ENCODE measurements around the gene TBC1D19.

Gene TBC1D19

GRCh38 chr4:26713563-26714151, 129.8 kb downstream of the TBC1D19 start:
- DNase-seq (ENCODE audit: low read depth) = no peak
- no peak overlapping the region for H3K4me3 ChIP-seq (ENCODE audit: low read depth, low read length)
- TF ChIP-seq CTCF (IDR thresholded peaks at IDR 0.05; ENCODE audit: control insufficient read depth, extremely low read depth, insufficient read depth) = no peak

GRCh38 chr4:26715636-26716242, 131.9 kb downstream of the TBC1D19 start:
- TF ChIP-seq CTCF (IDR thresholded peaks at IDR 0.05; ENCODE audit: control insufficient read depth, extremely low read depth, insufficient read depth) = no peak
- no peak overlapping the region for H3K4me3 ChIP-seq (ENCODE audit: low read depth, low read length)
- DNase-seq (ENCODE audit: low read depth) = no peak

GRCh38 chr4:26717332-26717731, 133.4 kb downstream of the TBC1D19 start:
- DNase-seq (ENCODE audit: low read depth) = no peak
- no peak overlapping the region for H3K4me3 ChIP-seq (ENCODE audit: low read depth, low read length)
- no peak for TF ChIP-seq CTCF (IDR thresholded peaks at IDR 0.05; ENCODE audit: control insufficient read depth, extremely low read depth, insufficient read depth)

GRCh38 chr4:26719954-26720552, 136.2 kb downstream of the TBC1D19 start:
- TF ChIP-seq CTCF (IDR thresholded peaks at IDR 0.05; ENCODE audit: control insufficient read depth, extremely low read depth, insufficient read depth) = peak; percentile 54
- DNase-seq (ENCODE audit: low read depth) = no peak

GRCh38 chr4:26721685-26722084, 137.8 kb downstream of the TBC1D19 start:
- DNase-seq (ENCODE audit: low read depth) = no peak
- no peak for TF ChIP-seq CTCF (IDR thresholded peaks at IDR 0.05; ENCODE audit: control insufficient read depth, extremely low read depth, insufficient read depth)
- no peak overlapping the region for H3K4me3 ChIP-seq (ENCODE audit: low read depth, low read length)

More at GRCh38 chr4:26719954-26720552, 136.2 kb downstream of the TBC1D19 start:
- no peak overlapping the region for H3K4me3 ChIP-seq (ENCODE audit: low read depth, low read length)

- no peak overlapping the region for H3K4me3 ChIP-seq (ENCODE audit: low read depth, low read length)
- no peak for DNase-seq (ENCODE audit: low read depth)
- no peak for TF ChIP-seq CTCF (IDR thresholded peaks at IDR 0.05; ENCODE audit: control insufficient read depth, extremely low read depth, insufficient read depth)
Observed at GRCh38 chr4:26723216-26723615, 139.3 kb downstream of the TBC1D19 start.

All from LNCaP clone FGC (cell line).